ENCODE data around the gene RBP2. TPM values are rescaled to one million over a fixed set of nuclear protein-coding genes. Genes with fewer than 3 reads are reported as not detected.

Gene RBP2
- total and polyA plus RNA-seq, 8 donors = 2.9 to 52.7 TPM; not detected in 6

GRCh38 chr3:139421460-139421859, 54.9 kb downstream of the RBP2 start:
- H3K9me3 ChIP-seq = peaks cover 0 to 12% (median 4%) of the 10 kb centered on the region in 4 donors
- no peaks in the 10 kb centered on the region for H3K4me1 ChIP-seq
- peaks cover 0 to 20% (median 19%) of the 10 kb centered on the region in 4 donors for H3K36me3 ChIP-seq
- WGBS, 5 donors = 30 to 61% (median 53%) methylated on average over 1 of the region's 1 CpG
- intact Hi-C loops (cut with DNase I; ENCODE audit: low total_unique reads) = loop anchor here (10.0 kb wide), 1 partner anchor 143 kb away; no protein-coding TSS in a partner anchor
- H3K4me3 ChIP-seq = no peak overlapping the region
- no peak for TF ChIP-seq CTCF (IDR thresholded peaks at IDR 0.05)
- TF ChIP-seq POLR2AphosphoS5 (IDR thresholded peaks at IDR 0.05) = no peak
- TF ChIP-seq EP300 (IDR thresholded peaks at IDR 0.05) = no peak
- no peak for TF ChIP-seq POLR2A (IDR thresholded peaks at IDR 0.05)
- DNase-seq = no peak
- no peak overlapping the region for H3K27ac ChIP-seq
- no peaks in the 10 kb centered on the region for H3K27me3 ChIP-seq

DNA sequence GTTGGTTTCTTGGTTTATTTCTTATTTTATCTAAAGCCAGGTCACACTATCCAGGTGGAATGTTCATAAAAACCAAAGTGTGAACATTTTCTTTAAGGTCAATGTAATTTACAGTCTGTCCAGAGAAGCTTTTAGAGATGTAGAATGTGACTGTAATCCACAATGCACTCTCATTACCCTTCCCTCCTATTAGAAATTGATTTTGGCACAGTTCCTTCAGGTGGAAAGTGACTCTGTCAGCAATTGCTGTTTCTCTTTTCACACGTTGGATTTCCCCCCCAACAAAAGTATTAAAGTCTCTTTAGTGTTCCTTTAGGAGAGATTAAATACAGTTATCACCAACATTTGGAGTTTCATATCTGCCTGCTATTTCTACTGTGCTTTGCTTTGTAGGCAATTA, 55.3 kb downstream of the RBP2 start:
- Histone ChIP-seq H3K27ac (no peak overlapping the region), H3K9me3 (peaks cover 0 to 16% (median 6%) of the 10 kb centered on the region in 4 donors), H3K4me3 (no peak overlapping the region), H3K36me3 (peaks cover 0 to 20% (median 19%) of the 10 kb centered on the region in 4 donors), H3K27me3 (no peaks in the 10 kb centered on the region), H3K4me1 (no peaks in the 10 kb centered on the region)
- intact Hi-C loops (cut with DNase I; ENCODE audit: low total_unique reads) = loop anchor here (10.0 kb wide), 1 partner anchor 144 kb away; no protein-coding TSS in a partner anchor
- peak in 1 of 2 donors; percentile 9 for DNase-seq
- 11 to 33% (median 29%) methylated on average over 1 of the region's 1 CpG for WGBS, 5 donors
- TF ChIP-seq POLR2A (IDR thresholded peaks at IDR 0.05) (no peak), POLR2AphosphoS5 (IDR thresholded peaks at IDR 0.05) (no peak), EP300 (IDR thresholded peaks at IDR 0.05) (no peak), CTCF (IDR thresholded peaks at IDR 0.05) (no peak)

DNA sequence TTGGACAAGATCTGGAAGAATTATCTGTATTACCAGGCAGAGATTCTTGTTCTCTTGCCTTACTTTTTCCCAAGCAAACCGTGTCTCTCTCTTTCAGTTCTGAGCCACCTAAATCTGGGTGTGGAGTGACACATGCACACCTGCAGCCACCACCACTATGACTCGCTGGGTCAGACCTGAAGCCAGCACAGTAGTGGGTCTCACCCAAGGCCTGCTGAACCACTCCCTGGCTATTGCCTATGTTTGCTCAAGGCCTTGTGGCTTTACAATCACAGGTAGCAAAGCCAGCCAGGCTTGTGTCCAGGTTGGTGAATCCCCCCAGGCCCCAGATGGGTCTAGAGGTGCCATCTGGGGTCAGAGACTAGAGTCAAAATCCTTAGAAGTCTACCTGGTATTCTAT, 58.2 kb downstream of the RBP2 start:
- Histone ChIP-seq H3K9me3 (peaks cover 0 to 38% (median 26%) of the 10 kb centered on the region in 4 donors), H3K4me1 (no peaks in the 10 kb centered on the region), H3K36me3 (peaks cover 0 to 2% (median 2%) of the 10 kb centered on the region in 4 donors), H3K27me3 (no peaks in the 10 kb centered on the region), H3K4me3 (no peak overlapping the region), H3K27ac (no peak overlapping the region)
- no peak for DNase-seq
- 64 to 85% (median 79%) methylated on average over 2 of the region's 2 CpGs for WGBS, 5 donors
- intact Hi-C loops (cut with DNase I; ENCODE audit: low total_unique reads) = no loop called here
- TF ChIP-seq EP300 (IDR thresholded peaks at IDR 0.05) = no peak
- no peak for TF ChIP-seq POLR2A (IDR thresholded peaks at IDR 0.05)
- no peak for TF ChIP-seq CTCF (IDR thresholded peaks at IDR 0.05)
- no peak for TF ChIP-seq POLR2AphosphoS5 (IDR thresholded peaks at IDR 0.05)

GRCh38 chr3:139416275-139416674, 60.0 kb downstream of the RBP2 start:
- intact Hi-C loops (cut with DNase I; ENCODE audit: low total_unique reads) = no loop called here
- Histone ChIP-seq H3K27ac (no peak overlapping the region), H3K4me1 (no peaks in the 10 kb centered on the region), H3K27me3 (no peaks in the 10 kb centered on the region), H3K36me3 (no peaks in the 10 kb centered on the region), H3K9me3 (peaks cover 0 to 52% (median 39%) of the 10 kb centered on the region in 4 donors), H3K4me3 (no peak overlapping the region)
- WGBS, 5 donors = 85 to 97% (median 90%) methylated on average over 1 of the region's 1 CpG
- TF ChIP-seq EP300 (IDR thresholded peaks at IDR 0.05) (no peak), POLR2AphosphoS5 (IDR thresholded peaks at IDR 0.05) (no peak), POLR2A (IDR thresholded peaks at IDR 0.05) (no peak), CTCF (IDR thresholded peaks at IDR 0.05) (no peak)
- no peak for DNase-seq
